ENCODE data around the gene RPL5.
"Not testable (repeated sequence)": the region's sequence is repeated elsewhere in the genome, so short reads cannot be mapped to it uniquely, and the experiment has no call there.

RPL5 gene

DNA sequence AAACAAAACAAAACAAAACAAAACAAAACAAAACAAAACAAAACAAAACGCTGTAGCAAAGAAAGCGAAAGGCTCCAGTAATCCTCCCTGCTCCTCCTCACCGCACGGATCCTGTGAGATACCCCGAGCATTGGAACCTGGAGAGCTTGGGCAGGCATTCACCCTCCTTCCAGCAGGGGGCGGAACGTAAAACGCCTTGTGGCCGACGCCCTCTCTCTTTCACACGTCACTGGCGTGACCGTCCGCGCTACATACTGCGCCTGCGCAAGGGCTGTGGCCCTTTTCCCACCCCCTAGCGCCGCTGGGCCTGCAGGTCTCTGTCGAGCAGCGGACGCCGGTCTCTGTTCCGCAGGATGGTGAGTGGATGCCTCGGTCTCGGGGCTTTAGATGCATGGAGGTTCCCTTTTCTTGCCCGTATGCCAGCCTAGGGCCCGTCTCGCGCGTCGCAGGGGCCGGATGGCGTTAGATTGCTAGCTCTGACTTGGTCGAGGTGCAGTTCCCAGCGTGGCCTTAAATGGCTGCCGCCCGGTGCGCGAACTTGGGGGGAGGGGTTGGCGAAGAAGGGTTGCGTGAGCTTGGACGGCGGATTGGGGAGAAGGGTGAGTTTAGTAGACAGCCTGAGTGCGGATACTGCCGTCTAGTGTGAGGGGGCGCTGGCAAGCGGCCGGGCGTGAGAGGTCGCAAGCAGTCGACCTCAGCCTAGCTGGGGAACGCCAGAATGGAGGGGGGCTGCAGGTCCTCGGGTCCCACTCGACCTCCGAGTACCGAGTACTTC, at the start of gene RPL5:
RPL5 (plus strand) TSS at position 279 of the 775 bp plus-strand sequence; CDS start at position 354, 75 bp downstream.
- H3K27ac ChIP-seq, result peak within 1 kb of the TSS; percentile 92
- peak within 1 kb of the TSS; percentile 96 for H3K4me3 ChIP-seq (ENCODE audit: low read depth, low read length)
- H2AFZ ChIP-seq, result peak within 1 kb of the TSS; percentile 93
- H3K27me3 ChIP-seq (ENCODE audit: control insufficient read depth, insufficient read depth, low read length), result no peaks in the 10 kb centered on the region
- H3K4me1 ChIP-seq, result peaks cover 12% of the 10 kb centered on the region
- peak within 1 kb of the TSS; percentile 97 for H3K4me2 ChIP-seq (ENCODE audit: low read length)
- TF ChIP-seq, protein P1, sequence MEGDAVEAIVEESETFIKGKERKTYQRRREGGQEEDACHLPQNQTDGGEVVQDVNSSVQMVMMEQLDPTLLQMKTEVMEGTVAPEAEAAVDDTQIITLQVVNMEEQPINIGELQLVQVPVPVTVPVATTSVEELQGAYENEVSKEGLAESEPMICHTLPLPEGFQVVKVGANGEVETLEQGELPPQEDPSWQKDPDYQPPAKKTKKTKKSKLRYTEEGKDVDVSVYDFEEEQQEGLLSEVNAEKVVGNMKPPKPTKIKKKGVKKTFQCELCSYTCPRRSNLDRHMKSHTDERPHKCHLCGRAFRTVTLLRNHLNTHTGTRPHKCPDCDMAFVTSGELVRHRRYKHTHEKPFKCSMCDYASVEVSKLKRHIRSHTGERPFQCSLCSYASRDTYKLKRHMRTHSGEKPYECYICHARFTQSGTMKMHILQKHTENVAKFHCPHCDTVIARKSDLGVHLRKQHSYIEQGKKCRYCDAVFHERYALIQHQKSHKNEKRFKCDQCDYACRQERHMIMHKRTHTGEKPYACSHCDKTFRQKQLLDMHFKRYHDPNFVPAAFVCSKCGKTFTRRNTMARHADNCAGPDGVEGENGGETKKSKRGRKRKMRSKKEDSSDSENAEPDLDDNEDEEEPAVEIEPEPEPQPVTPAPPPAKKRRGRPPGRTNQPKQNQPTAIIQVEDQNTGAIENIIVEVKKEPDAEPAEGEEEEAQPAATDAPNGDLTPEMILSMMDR (IDR thresholded peaks at IDR 0.05), result peak; percentile 85
- no peaks in the 10 kb centered on the region for H3K9me3 ChIP-seq (ENCODE audit: control insufficient read depth, low read length)
- H3K9ac ChIP-seq, result peak within 1 kb of the TSS; percentile 32
- no peaks in the 10 kb centered on the region for H3K36me3 ChIP-seq (ENCODE audit: control insufficient read depth, insufficient read depth, low read length)
- H3K79me2 ChIP-seq, result peaks cover 25% of the 10 kb centered on the region

- H3K27me3 ChIP-seq (ENCODE audit: control insufficient read depth, insufficient read depth, low read length); H3K9ac ChIP-seq; H3K9me3 ChIP-seq (ENCODE audit: control insufficient read depth, low read length); H3K4me1 ChIP-seq; H3K36me3 ChIP-seq (ENCODE audit: control insufficient read depth, insufficient read depth, low read length); H2AFZ ChIP-seq: not testable (repeated sequence)
- Histone ChIP-seq H3K4me3 (ENCODE audit: low read depth, low read length) (peak overlapping the region; percentile 94), H3K27ac (peak overlapping the region; percentile 97), H3K4me2 (ENCODE audit: low read length) (peak overlapping the region; percentile 71), H3K79me2 (peaks cover 28% of the 10 kb centered on the region)
Measured at GRCh38 chr1:92783550-92783949, 48.3 kb upstream of the RPL5 start.

DNA sequence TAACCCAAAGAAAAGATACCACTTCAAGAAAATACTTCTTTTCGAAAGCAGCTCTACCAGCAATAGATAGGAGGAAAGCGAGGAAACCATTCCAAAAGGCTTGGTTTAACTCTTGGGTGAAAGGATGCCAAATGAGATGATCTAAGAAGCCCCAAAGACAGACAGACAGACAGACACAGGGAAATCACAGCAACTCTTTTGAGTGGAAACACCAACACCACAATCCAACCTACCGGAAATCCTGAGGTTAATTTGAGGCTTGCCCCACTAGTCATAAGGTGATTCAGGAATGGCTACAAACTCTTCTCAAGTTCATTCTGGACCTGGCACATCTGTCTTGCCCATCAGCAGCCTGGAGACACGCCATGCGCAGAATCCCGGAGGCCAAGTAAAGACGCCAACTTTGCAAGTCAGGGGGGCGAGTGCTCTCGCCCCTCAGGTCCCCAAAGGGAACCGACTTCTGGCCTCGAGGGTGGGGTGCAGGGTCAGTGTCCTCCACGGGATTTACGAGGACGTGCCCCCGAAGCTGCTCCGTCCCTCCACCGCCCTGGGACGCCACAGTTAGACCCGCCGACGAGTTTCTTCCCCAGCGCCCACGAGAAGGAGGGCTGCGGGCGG, 47.7 kb upstream of the RPL5 start:
- TF ChIP-seq, protein P1 (IDR thresholded peaks at IDR 0.05), result no peak
- H3K4me3 ChIP-seq (ENCODE audit: low read depth, low read length), result peak overlapping the region; percentile 94
- no peaks in the 10 kb centered on the region for H3K27me3 ChIP-seq (ENCODE audit: control insufficient read depth, insufficient read depth, low read length)
- H3K9ac ChIP-seq, result no peak overlapping the region
- no peaks in the 10 kb centered on the region for H3K9me3 ChIP-seq (ENCODE audit: control insufficient read depth, low read length)
- H2AFZ ChIP-seq, result peak overlapping the region; percentile 34
- no peaks in the 10 kb centered on the region for H3K4me1 ChIP-seq
- peaks cover 22% of the 10 kb centered on the region for H3K79me2 ChIP-seq
- peak overlapping the region; percentile 97 for H3K27ac ChIP-seq
- peak overlapping the region; percentile 71 for H3K4me2 ChIP-seq (ENCODE audit: low read length)
- H3K36me3 ChIP-seq (ENCODE audit: control insufficient read depth, insufficient read depth, low read length), result no peaks in the 10 kb centered on the region

DNA sequence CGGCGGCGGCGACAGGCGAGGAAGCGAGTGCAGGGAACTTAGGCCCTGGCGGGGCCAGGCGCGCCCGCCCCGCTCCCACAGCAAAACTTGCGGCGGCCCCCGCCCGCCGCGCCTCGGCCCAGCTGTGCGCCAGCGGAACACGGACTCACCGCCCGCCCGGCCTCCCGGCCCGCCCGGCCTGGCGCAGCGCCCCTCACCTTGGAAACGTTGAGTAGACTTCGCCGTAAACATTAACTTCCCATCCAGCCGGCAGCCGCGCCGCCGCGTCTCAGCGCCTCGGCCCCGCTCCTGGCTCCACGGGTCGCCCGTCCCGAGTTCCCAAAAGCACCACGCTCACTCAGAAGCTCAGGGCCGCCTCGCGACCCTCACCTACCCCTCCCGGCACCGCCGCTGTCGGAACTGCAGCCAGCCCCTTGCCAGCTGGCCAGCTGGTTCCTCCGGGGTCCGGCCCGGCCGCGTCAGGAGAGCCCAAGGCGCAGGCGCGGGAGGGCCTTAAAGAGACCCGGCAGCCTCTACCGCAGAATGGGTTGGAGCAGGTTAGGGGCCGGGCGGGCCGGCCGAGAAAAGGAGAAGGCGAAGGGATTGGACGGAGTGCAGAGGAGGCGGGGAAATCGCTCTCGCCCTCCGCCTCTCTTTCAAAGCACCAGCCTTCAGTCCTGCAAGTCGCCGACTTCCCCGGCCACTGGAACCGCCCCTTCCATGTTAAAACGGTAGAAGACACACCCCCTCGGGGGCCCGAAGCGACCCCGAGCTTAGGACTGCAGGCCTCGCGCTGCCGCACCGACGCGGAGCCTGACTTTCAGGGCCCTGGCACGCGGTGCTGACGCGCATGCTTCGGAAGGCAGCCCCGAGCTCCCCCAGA, 47.0 kb upstream of the RPL5 start, which contains the start of gene EVI5:
EVI5 (minus strand) TSS at position 470 of the 862 bp plus-strand sequence. CDS start 48,562 bp downstream, outside the sequence.
- TF ChIP-seq, protein P1 (IDR thresholded peaks at IDR 0.05), result no peak
- no peaks in the 10 kb centered on the region for H3K27me3 ChIP-seq (ENCODE audit: control insufficient read depth, insufficient read depth, low read length)
- peak within 1 kb of the TSS; percentile 71 for H3K4me2 ChIP-seq (ENCODE audit: low read length)

More for the DNA sequence above, 47.0 kb upstream of the RPL5 start, which contains the start of gene EVI5:
- Histone ChIP-seq H3K79me2 (peaks cover 19% of the 10 kb centered on the region), H3K36me3 (ENCODE audit: control insufficient read depth, insufficient read depth, low read length) (no peaks in the 10 kb centered on the region), H2AFZ (peak within 1 kb of the TSS; percentile 93), H3K9me3 (ENCODE audit: control insufficient read depth, low read length) (no peaks in the 10 kb centered on the region), H3K4me1 (no peaks in the 10 kb centered on the region), H3K9ac (no peak within 1 kb of the TSS), H3K4me3 (ENCODE audit: low read depth, low read length) (peak within 1 kb of the TSS; percentile 94), H3K27ac (peak within 1 kb of the TSS; percentile 97)

All from parathyroid adenoma (tissue), 2 donors.